ENCODE measurements around the gene NCKAP5.

Gene NCKAP5

GRCh38 chr2:133062931-133063665 is 505.2 kb downstream of the NCKAP5 start:
- no peaks in the 10 kb centered on the region for H3K36me3 Mint-ChIP-seq (ENCODE audit: low read depth)
- TF ChIP-seq CTCF (IDR thresholded peaks at IDR 0.05; ENCODE audit: unreplicated experiment in 3 of 3), result no peak
- peaks cover 4% of the 10 kb centered on the region for H3K27me3 Mint-ChIP-seq (ENCODE audit: low read depth)
- no peaks in the 10 kb centered on the region for H3K9me3 Mint-ChIP-seq
- H3K4me3 Mint-ChIP-seq, result no peak overlapping the region
- no peaks in the 10 kb centered on the region for H3K4me1 Mint-ChIP-seq
- no peak overlapping the region for H3K27ac Mint-ChIP-seq

GRCh38 chr2:133061874-133062593 is 506.2 kb downstream of the NCKAP5 start:
- H3K4me3 Mint-ChIP-seq, result no peak overlapping the region
- H3K9me3 Mint-ChIP-seq, result no peaks in the 10 kb centered on the region
- no peaks in the 10 kb centered on the region for H3K4me1 Mint-ChIP-seq
- peaks cover 4% of the 10 kb centered on the region for H3K27me3 Mint-ChIP-seq (ENCODE audit: low read depth)
- no peak overlapping the region for H3K27ac Mint-ChIP-seq
- no peak for TF ChIP-seq CTCF (IDR thresholded peaks at IDR 0.05; ENCODE audit: unreplicated experiment in 3 of 3)
- H3K36me3 Mint-ChIP-seq (ENCODE audit: low read depth), result no peaks in the 10 kb centered on the region

GRCh38 chr2:133054297-133054696 is 514.0 kb downstream of the NCKAP5 start:
- H3K27me3 Mint-ChIP-seq (ENCODE audit: low read depth), result no peaks in the 10 kb centered on the region
- no peak overlapping the region for H3K4me3 Mint-ChIP-seq
- H3K4me1 Mint-ChIP-seq, result no peaks in the 10 kb centered on the region
- H3K27ac Mint-ChIP-seq, result no peak overlapping the region
- TF ChIP-seq CTCF (IDR thresholded peaks at IDR 0.05; ENCODE audit: unreplicated experiment in 3 of 3), result no peak
- no peaks in the 10 kb centered on the region for H3K36me3 Mint-ChIP-seq (ENCODE audit: low read depth)
- no peaks in the 10 kb centered on the region for H3K9me3 Mint-ChIP-seq

GRCh38 chr2:133053541-133053940 is 514.7 kb downstream of the NCKAP5 start:
- Mint-ChIP-seq H3K36me3 (ENCODE audit: low read depth) (no peaks in the 10 kb centered on the region), H3K27ac (no peak overlapping the region), H3K4me1 (no peaks in the 10 kb centered on the region), H3K9me3 (no peaks in the 10 kb centered on the region), H3K27me3 (ENCODE audit: low read depth) (no peaks in the 10 kb centered on the region), H3K4me3 (no peak overlapping the region)
- no peak for TF ChIP-seq CTCF (IDR thresholded peaks at IDR 0.05; ENCODE audit: unreplicated experiment in 3 of 3)

- no peaks in the 10 kb centered on the region for H3K4me1 Mint-ChIP-seq
- H3K27me3 Mint-ChIP-seq (ENCODE audit: low read depth), result no peaks in the 10 kb centered on the region
- no peak overlapping the region for H3K4me3 Mint-ChIP-seq
- H3K36me3 Mint-ChIP-seq (ENCODE audit: low read depth), result no peaks in the 10 kb centered on the region
- TF ChIP-seq CTCF (IDR thresholded peaks at IDR 0.05; ENCODE audit: unreplicated experiment in 3 of 3), result no peak
- H3K27ac Mint-ChIP-seq, result no peak overlapping the region
- H3K9me3 Mint-ChIP-seq, result no peaks in the 10 kb centered on the region
Measured at GRCh38 chr2:133045787-133046186, 522.5 kb downstream of the NCKAP5 start.

Measured in nephron (organoid).